GM21786 (cell line): ENCODE measurements around the gene AUP1.
"Not testable (repeated sequence)": the region's sequence is repeated elsewhere in the genome, so short reads cannot be mapped to it uniquely, and the experiment has no call there.

Experiments
- ATAC-seq: cut with Tn5 transposase; IDR thresholded peaks from one replicate; pipeline ENCODE4 v1.9.1; 2021; ENCODE audit not compliant: unreplicated experiment

AUP1 gene

GRCh38 chr2:74499267-74499939 is 30.1 kb downstream of the AUP1 start, which contains the start of gene LBX2:
Gene LBX2, minus strand, starts transcription at chr2:74499603. Its CDS starts 66 bp downstream, at chr2:74499537.
- ATAC-seq = no peak

DNA sequence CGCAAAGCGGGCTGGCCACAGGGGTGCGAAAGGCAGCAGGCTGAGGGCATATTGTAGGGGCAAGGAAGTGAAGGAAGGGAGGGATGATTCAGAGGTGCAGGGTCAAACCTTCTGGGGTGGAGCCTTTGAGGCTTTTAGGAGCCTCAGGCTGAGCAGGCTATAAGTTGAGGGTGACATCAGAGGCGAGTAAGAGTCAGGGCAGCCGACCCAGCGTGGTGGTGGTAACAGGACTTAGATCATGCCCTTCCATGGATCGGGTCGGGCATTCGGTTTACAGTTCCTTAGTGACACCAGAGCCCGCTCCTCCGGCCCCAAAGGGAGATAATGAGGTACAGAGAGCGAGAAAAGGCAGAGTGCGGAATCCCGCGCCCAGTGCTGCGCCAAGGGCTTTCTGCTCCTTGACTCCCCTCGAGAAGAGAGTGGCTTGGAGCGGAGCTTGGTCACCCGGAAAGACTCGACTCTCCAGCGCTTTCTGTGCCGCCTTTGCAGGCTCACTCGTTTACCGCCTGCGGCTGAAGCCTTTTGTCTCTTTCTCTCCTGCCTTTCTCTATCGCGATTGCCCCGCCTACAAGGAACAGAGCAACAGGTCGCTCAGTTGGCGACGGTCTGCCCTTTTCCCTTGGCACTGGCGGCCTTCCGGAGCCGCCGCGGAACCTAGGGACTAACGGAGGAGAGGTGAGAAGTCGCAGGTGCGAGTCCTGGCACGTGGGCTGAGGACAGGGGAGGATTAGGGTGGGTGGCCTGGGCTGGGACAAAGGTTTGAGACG is 30.8 kb downstream of the AUP1 start:
- no peak for ATAC-seq

DNA sequence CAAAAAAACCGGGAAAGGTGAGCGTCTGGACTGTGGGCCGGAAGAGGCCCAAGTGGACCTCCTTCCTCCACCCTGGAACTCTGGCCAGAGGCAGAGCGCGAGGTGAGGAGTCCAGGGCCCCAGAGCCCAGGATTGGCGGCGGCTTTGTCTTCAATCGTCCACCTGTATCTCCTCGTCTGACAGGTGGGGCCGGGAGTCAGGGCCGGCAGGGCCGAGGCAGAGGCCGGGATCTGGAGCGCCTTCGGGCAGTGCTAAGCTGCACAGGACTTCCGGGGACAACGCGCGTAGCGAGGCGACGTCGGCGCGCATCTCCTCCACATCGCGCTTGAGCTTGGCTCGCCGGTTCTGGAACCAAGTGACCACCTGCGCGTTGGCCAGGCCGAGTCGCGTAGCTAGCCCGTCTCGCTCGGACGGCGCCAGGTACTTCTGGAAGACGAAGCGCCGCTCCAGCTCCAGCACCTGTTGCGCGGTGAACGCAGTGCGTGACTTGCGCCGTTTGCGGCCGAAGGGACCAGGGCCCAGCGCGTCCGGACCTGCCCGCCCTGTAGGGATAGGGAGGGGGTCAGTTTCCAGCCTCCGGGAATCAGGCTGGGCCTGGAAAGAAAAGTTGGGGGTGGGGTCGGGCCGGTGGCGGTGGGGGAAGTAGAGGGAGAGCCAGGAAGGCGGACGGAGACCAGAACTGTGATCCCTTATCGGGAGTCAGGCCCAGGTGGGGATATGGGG is 31.6 kb downstream of the AUP1 start:
- no peak for ATAC-seq

DNA sequence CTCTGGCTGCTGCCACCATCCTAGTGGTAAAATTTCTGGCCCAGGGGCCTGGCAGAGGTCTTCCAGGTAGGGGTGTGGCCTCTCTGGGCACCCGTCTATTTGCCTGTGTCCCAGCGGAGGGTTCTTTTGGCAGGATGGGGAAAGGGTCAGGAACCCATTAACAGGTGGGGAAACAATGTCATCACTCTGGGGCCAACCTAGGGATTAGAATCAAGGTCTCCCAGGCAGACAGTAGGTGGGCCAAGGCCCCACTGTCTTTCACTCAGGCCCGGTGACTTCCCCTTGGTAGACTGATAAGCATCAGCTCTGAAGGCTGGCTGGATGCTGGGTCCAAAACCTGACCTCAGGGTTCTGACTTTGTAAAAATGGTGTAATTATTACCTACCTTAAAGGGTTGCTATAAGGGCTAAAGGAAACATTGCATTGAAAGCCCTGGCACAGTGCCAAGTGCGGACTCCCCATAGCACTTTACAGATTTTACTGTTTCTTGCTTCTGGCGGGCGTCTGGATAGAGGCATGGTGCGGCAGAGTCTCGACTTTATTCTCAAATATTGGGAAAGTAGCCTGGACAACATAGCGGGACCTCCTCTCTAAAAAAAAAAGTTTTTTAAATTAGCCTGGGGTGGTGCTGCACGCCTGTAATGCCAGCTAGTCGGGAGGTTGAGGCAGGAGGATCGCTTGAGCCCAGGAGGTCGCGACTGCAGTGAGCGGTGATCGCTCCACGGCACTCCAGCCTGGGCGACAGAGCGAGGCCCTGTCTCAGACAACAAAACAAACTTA is 32.3 kb downstream of the AUP1 start:
- no peak for ATAC-seq

DNA sequence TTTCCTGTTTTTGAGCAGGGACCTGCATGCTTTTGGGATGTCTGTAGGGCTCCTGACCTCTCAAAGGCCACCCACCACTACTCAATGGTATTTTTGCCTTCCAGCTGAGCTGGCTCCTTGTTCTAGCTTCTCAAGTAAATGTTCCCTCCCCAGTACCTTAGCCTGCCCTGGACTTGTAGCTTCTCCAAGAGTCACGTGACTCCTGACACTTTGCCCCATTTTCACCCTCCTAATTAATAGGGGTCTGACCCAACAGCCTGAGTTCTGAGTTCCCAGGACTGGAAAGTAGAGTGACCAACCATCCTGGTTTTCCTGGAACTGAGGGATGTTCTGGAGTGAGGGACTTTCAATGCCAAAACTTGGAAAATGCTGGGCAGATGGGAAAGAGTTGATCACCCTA is 34.1 kb downstream of the AUP1 start:
- no peak for ATAC-seq

- no peak for ATAC-seq
Observed at GRCh38 chr2:74493546-74493945, 36.0 kb downstream of the AUP1 start.

GRCh38 chr2:74491648-74492544 is 37.6 kb downstream of the AUP1 start:
- ATAC-seq = no peak

- no peak for ATAC-seq
Observed at GRCh38 chr2:74489906-74490305, 39.6 kb downstream of the AUP1 start.

DNA sequence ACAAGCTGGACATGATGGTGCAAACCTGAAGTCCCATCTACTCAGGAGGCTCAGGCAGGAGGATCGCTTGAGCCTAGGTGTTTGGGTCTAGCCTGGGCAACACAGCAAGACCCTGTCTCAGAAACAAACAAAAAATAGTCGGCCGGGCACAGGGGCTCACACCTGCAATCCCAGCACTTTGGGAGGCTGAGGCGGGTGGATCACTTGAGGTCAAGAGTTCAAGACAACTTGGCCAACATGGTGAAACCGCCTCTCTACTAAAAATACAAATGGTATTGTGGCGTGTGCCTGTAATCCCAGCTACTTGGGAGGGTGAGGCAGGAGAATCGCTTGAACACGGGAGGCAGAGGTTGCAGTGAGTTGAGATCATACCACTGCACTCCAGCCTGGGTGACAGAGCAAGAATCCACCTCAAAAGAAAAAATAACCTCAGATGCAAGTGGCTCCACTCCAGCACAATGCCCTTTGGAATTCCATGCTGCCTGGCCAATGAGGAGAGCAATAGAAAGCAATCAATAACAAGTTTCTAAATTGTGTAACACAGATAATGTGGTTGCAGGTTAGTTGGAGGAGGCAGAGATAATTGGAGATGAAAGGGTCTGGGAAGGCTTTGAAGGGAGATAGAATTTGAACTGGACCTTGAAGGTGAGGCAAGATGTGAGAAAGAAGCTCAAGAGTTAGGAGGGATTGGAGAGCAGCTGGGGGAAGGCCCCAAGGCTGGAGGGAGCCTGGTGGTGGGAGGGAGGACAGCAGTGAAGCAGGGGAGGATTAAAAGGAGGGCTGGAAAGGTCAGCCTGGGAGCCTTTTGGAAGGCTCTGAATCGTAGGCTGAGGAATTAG is 40.6 kb downstream of the AUP1 start:
- ATAC-seq = no peak

DNA sequence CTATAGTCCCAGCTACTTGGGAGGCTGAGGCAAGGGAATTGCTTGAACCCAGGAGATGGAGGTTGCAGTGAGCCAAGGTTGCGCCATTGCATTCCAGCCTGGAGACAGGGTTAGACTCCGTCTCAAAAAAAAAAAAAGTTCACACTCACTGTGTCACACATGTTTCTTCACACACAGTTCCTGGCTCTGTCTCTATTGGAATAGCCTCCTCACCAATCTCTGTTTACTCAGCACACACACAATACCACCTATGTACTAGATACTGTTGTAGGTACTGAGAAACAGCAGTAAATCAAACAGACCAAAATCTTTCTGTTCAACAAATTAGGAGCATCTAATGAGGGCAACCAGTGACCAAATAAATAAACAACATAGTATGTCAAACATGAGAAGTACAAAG is 43.4 kb downstream of the AUP1 start:
- ATAC-seq = no peak

GRCh38 chr2:74483675-74484164 is 45.8 kb downstream of the AUP1 start:
- ATAC-seq = not testable (repeated sequence)

- peak; percentile 92 for ATAC-seq
Observed at GRCh38 chr2:74482801-74483674, 46.5 kb downstream of the AUP1 start, which contains the start of the genes CCDC142 and TTC31. Gene CCDC142, minus strand, starts transcription at chr2:74482998. Its CDS starts 161 bp downstream, at chr2:74482837. Gene TTC31, plus strand, starts transcription at chr2:74483081. Its CDS starts 15 bp downstream, at chr2:74483096.

GRCh38 chr2:74481961-74482800 is 47.3 kb downstream of the AUP1 start:
- peak; percentile 26 for ATAC-seq

DNA sequence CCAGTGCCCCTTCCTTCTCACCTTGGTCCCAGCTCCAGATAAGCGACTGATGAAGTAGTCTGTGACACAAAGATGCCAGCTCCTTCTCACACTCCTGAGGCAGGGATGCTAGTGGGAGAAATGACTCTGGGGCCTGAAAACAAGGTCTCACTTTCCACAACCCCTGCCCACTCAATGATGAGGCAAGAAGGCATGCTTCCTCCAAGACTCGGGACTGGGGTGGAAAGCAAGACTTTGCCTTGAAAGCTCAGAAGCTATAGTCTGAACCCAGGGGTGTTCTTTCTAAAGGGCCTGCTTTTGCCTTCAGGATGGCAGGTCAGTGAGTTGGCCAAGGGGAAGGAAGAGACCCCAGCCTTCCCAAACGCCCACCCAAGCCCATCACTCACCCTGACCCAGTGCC is 48.1 kb downstream of the AUP1 start:
- ATAC-seq = no peak
